SK-N-SH treated with all-trans-retinoic acid at 6 μM for 48 hours (cell line): ENCODE results near the gene KCNK10.

ENCODE experiments used
- ARNTL ChIP-seq: fragments of 450-650 bp; formaldehyde crosslinking; IDR thresholded peaks from 2 replicates; pipeline ENCODE4 v1.5.0; 2020; ENCODE audit warnings: low read depth, mild to moderate bottlenecking, moderate library complexity, borderline replicate concordance
- CSDC2 ChIP-seq: fragments of 250-450 bp; sonication (Bioruptor Pico); IDR thresholded peaks from 2 replicates; pipeline ENCODE4 v1.5.0; 2020; ENCODE audit warnings: mild to moderate bottlenecking, moderate library complexity
- ESRRG ChIP-seq: fragments of 250-450 bp; sonication (Bioruptor Pico); IDR thresholded peaks from 2 replicates; pipeline ENCODE4 v1.6.1; 2021; ENCODE audit warnings: mild to moderate bottlenecking
- ISL1 ChIP-seq: fragments of 250-450 bp; sonication (Bioruptor Pico); IDR thresholded peaks from 2 replicates; pipeline ENCODE4 v2.1.2; 2022; ENCODE audit warnings: mild to moderate bottlenecking, moderate library complexity
- OSR1 ChIP-seq: fragments of 250-450 bp; sonication (Bioruptor Pico); IDR thresholded peaks from 2 replicates; pipeline ENCODE4 v1.8.0; 2022; ENCODE audit warnings: moderate library complexity, mild to moderate bottlenecking, inconsistent platforms
- PPARA ChIP-seq: fragments of 250-450 bp; sonication (Bioruptor Pico); IDR thresholded peaks from 2 replicates; pipeline ENCODE4 v1.5.0; 2020; ENCODE audit warnings: mild to moderate bottlenecking, borderline replicate concordance
- RARB ChIP-seq: fragments of 250-450 bp; sonication (Bioruptor Pico); IDR thresholded peaks from 2 replicates; pipeline ENCODE4 v1.8.0; 2021; ENCODE audit warnings: mild to moderate bottlenecking, moderate library complexity
- TOX ChIP-seq: fragments of 250-450 bp; sonication (Bioruptor Pico); IDR thresholded peaks from 2 replicates; pipeline ENCODE4 v1.8.0; 2021; ENCODE audit warnings: mild to moderate bottlenecking, moderate library complexity, borderline replicate concordance
- ZFP3 ChIP-seq: fragments of 250-450 bp; sonication (Bioruptor Pico); IDR thresholded peaks from 2 replicates; pipeline ENCODE4 v1.5.0; 2020; ENCODE audit warnings: mild to moderate bottlenecking, moderate library complexity
- TF ChIP-seq, protein P1 (sequence below): fragments of 250-450 bp; sonication (Bioruptor Pico); IDR thresholded peaks from 2 replicates; pipeline ENCODE4 v1.8.0; 2020; ENCODE audit warnings: mild to moderate bottlenecking, moderate library complexity, borderline replicate concordance

DNA sequence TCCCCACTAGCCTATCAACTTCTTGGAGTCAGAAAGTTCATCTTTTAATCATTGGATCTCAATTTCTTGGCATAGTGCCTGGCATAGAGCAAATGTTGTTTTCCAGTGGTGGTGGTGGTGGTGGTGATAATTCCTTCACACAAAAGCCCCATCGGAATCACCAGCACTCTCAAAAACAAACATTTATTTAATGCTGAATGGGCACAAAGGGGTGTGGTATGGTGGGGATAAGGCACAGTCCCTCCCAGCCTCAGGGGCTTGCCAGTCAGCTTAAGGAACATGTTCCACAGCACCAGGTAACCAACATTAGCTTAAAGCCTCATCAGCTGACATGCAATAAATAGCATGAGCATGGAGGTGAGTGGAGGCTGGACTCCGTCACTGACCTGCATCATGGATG lies 56.6 kb downstream of the KCNK10 start:
- TF ChIP-seq, protein P1, sequence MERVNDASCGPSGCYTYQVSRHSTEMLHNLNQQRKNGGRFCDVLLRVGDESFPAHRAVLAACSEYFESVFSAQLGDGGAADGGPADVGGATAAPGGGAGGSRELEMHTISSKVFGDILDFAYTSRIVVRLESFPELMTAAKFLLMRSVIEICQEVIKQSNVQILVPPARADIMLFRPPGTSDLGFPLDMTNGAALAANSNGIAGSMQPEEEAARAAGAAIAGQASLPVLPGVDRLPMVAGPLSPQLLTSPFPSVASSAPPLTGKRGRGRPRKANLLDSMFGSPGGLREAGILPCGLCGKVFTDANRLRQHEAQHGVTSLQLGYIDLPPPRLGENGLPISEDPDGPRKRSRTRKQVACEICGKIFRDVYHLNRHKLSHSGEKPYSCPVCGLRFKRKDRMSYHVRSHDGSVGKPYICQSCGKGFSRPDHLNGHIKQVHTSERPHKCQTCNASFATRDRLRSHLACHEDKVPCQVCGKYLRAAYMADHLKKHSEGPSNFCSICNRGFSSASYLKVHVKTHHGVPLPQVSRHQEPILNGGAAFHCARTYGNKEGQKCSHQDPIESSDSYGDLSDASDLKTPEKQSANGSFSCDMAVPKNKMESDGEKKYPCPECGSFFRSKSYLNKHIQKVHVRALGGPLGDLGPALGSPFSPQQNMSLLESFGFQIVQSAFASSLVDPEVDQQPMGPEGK (CRISPR knock-in tag): no peak
- TF ChIP-seq ZFP3 (no peak), PPARA (CRISPR knock-in tag) (no peak), ESRRG (CRISPR knock-in tag) (no peak), CSDC2 (CRISPR knock-in tag) (no peak), OSR1 (no peak), ARNTL (CRISPR knock-in tag) (no peak), RARB (CRISPR knock-in tag) (no peak), TOX (no peak), ISL1 (CRISPR knock-in tag) (no peak)
